Chondrocyte (in vitro differentiated cells): ENCODE data around the gene SBK1. TPM values are rescaled to one million over a fixed set of nuclear protein-coding genes. Genes with fewer than 3 reads are reported as not detected.

Source experiments
- DNase-seq: peaks from one replicate; pipeline ENCODE4 v3.0.0; 2021; ENCODE audit warnings: mixed read lengths, low spot score
- H3K27ac Mint-ChIP-seq: one replicate; pipeline ENCODE4 v1.8.0; 2021; ENCODE audit warnings: mild to moderate bottlenecking, moderate library complexity, mixed read lengths; ENCODE audit not compliant: unreplicated experiment
- H3K27me3 Mint-ChIP-seq: 2 replicates; pipeline ENCODE4 v1.8.0; 2021; ENCODE audit warnings: low read depth, mixed read lengths
- H3K36me3 Mint-ChIP-seq: 2 replicates; pipeline ENCODE4 v1.8.0; 2021; ENCODE audit warnings: low read depth, mixed read lengths
- H3K4me1 Mint-ChIP-seq: 2 replicates; pipeline ENCODE4 v1.8.0; 2021; ENCODE audit warnings: low read depth, mild to moderate bottlenecking, mixed read lengths
- H3K4me3 Mint-ChIP-seq: one replicate; pipeline ENCODE4 v1.8.0; 2021; ENCODE audit warnings: mild to moderate bottlenecking, moderate library complexity, mixed read lengths; ENCODE audit not compliant: unreplicated experiment
- H3K9me3 Mint-ChIP-seq: 2 replicates; pipeline ENCODE4 v1.8.0; 2021; ENCODE audit warnings: low read depth, mixed read lengths
- total RNA-seq: library from RNA; stranded (reverse); gene quantifications from 3 replicates; pipeline ENCODE4 v1.2.1, GENCODE V29; 2021
- TF ChIP-seq, protein P1 (sequence below): fragments of 200-600 bp; sonication (generic); IDR thresholded peaks from 2 replicates; pipeline ENCODE4 v1.5.0; 2021; ENCODE audit warnings: antibody characterized with exemption, mild to moderate bottlenecking, moderate library complexity

Gene SBK1
- total RNA-seq, 1 donor from 2014 or later: 1.5 TPM

DNA sequence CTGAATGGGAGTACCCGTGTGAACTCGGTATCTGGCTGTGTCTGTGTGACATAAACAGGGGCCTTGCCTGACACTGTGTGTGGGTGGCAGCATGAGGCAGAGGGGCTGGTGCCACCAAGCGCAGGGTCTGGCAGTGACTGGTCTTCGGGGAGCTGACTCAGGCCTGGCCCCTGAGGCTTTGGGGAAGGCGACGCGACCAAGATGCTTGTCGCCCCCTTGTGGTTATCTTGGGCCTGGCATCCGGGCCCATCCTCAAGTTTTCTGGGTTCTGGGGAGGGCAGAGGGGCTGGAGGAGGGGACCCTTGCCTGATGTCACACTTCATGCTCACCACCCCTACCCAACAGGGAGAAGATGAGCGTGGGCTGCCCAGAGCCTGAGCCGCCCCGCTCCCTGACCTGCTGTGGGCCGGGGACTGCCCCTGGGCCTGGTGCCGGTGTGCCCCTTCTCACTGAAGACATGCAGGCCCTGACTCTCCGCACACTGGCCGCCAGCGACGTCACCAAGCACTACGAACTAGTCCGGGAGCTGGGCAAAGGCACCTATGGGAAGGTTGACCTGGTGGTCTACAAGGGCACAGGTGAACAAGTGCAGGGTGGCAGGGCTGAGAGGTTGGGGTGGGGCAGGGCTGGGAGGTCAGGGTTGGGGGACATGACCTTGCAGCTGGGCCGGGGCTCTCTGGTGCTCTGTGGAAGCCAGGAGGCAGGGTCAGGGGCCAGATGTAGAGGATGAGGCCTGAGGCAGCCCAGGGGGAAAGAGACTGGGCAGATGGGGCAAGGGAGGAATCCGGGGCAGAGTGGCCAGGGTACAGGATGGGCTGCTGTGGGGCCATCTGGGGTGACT, 24.9 kb downstream of the SBK1 start:
- no peak overlapping the region for H3K27ac Mint-ChIP-seq

DNA sequence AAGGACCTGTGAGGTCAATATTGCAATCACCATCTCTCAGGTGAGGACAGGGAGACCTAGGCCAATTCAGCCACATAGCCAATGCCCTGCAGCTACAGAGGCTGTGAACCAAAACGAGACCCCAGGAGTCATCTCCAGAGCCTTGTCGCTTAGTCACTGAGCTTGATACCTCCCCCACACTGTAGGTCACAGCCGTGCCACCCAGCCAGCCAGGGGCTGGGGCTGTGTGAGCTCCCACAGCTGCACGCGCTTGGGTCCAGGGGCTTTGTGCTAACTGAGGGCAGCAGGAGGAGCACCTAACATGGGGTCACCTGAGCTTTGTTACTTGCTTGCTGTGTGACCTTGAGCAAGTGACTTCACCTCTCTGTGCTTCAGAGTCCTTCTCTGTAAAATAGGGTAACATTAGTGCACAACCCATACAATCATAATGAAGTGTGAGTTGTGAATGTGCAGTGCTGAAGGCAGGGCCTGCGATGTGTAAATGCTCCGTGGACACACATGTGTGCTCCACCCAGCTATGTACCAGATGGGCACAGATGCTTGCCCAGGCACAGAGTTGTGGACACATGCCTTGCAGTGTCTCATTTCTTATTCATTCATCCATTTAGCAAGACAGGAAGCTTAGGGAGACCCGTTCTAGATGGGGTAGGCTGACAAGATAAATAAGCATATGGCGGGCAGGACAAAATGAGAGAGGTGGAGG, 25.9 kb downstream of the SBK1 start:
- peaks cover 3% of the 10 kb centered on the region for H3K4me1 Mint-ChIP-seq
- no peaks in the 10 kb centered on the region for H3K9me3 Mint-ChIP-seq
- H3K27me3 Mint-ChIP-seq: peaks cover 3% of the 10 kb centered on the region
- H3K36me3 Mint-ChIP-seq: no peaks in the 10 kb centered on the region
- TF ChIP-seq, protein P1, sequence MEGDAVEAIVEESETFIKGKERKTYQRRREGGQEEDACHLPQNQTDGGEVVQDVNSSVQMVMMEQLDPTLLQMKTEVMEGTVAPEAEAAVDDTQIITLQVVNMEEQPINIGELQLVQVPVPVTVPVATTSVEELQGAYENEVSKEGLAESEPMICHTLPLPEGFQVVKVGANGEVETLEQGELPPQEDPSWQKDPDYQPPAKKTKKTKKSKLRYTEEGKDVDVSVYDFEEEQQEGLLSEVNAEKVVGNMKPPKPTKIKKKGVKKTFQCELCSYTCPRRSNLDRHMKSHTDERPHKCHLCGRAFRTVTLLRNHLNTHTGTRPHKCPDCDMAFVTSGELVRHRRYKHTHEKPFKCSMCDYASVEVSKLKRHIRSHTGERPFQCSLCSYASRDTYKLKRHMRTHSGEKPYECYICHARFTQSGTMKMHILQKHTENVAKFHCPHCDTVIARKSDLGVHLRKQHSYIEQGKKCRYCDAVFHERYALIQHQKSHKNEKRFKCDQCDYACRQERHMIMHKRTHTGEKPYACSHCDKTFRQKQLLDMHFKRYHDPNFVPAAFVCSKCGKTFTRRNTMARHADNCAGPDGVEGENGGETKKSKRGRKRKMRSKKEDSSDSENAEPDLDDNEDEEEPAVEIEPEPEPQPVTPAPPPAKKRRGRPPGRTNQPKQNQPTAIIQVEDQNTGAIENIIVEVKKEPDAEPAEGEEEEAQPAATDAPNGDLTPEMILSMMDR: no peak
- DNase-seq: peak; percentile 72
- H3K4me3 Mint-ChIP-seq: no peak overlapping the region
- no peak overlapping the region for H3K27ac Mint-ChIP-seq

More for the DNA sequence above, 24.9 kb downstream of the SBK1 start:
- no peak overlapping the region for H3K4me3 Mint-ChIP-seq
- DNase-seq: peak; percentile 89
- H3K36me3 Mint-ChIP-seq: no peaks in the 10 kb centered on the region
- no peaks in the 10 kb centered on the region for H3K9me3 Mint-ChIP-seq
- H3K4me1 Mint-ChIP-seq: peaks cover 3% of the 10 kb centered on the region
- TF ChIP-seq, protein P1: peak; percentile 93
- H3K27me3 Mint-ChIP-seq: peaks cover 3% of the 10 kb centered on the region

DNA sequence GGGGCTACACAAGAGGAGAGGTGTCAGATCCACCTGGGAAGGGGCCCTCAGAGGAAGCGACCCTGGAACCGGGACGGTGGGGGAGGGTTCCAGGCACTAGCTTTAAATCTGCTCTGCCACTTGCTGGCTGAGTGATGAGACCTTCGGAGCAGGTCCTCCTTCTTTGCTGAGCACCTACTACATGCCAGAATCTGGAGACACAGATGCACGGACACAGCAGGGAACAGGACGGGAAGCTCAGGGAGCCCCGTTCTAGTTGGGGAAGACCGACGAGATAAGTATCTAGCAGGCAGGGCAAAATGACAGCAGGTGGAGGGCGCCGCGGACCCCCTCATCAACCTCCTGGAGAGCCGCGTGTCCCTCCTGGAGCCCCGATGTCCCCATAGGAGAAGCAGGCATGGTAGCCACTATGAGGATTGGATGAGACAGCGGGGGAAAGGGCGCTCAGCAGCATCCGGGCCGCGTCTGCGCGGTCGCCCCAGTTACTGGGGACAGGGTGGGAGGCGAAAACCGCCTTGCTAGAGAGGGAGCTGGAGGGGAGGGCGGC, 27.2 kb downstream of the SBK1 start:
- no peak for DNase-seq
- Mint-ChIP-seq H3K36me3 (no peaks in the 10 kb centered on the region), H3K27me3 (peaks cover 3% of the 10 kb centered on the region), H3K27ac (no peak overlapping the region), H3K4me1 (peaks cover 3% of the 10 kb centered on the region), H3K9me3 (no peaks in the 10 kb centered on the region), H3K4me3 (no peak overlapping the region)
- TF ChIP-seq, protein P1: no peak

DNA sequence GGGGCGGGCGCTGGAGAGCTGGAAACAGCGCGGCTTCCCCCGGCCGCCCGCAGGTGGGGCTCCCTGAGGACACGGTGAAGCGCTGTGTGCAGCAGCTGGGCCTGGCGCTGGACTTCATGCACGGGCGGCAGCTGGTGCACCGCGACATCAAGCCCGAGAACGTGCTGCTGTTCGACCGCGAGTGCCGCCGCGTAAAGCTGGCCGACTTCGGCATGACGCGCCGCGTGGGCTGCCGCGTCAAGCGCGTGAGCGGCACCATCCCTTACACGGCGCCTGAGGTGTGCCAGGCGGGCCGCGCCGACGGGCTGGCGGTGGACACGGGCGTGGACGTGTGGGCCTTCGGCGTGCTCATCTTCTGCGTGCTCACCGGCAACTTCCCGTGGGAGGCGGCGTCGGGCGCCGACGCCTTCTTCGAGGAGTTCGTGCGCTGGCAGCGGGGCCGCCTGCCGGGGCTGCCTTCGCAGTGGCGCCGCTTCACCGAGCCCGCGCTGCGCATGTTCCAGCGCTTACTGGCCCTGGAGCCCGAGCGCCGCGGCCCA, 27.8 kb downstream of the SBK1 start:
- Mint-ChIP-seq H3K27ac (no peak overlapping the region), H3K4me3 (no peak overlapping the region), H3K9me3 (no peaks in the 10 kb centered on the region), H3K27me3 (peaks cover 2% of the 10 kb centered on the region), H3K4me1 (peaks cover 3% of the 10 kb centered on the region), H3K36me3 (no peaks in the 10 kb centered on the region)
- peak; percentile 90 for DNase-seq
- TF ChIP-seq, protein P1: no peak

DNA sequence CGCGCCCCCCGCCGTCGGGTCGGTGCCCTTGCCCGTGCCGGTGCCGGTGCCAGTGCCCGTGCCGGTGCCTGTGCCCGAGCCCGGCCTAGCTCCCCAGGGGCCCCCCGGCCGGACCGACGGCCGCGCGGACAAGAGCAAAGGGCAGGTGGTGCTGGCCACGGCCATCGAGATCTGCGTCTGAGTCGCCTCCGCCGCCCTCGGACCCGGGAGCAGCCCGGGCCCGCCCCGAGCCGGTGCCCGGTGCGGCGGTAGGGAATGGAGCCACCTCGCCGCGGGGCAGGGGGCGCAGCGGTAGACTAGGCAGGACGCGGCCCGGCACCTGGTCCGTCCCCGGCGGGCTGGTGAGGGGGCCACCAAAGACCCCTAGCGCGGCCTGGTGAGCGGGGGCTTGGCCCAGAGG, 28.4 kb downstream of the SBK1 start:
- peaks cover 3% of the 10 kb centered on the region for H3K4me1 Mint-ChIP-seq
- H3K9me3 Mint-ChIP-seq: no peaks in the 10 kb centered on the region
- H3K36me3 Mint-ChIP-seq: no peaks in the 10 kb centered on the region
- TF ChIP-seq, protein P1: no peak
- H3K4me3 Mint-ChIP-seq: no peak overlapping the region
- no peaks in the 10 kb centered on the region for H3K27me3 Mint-ChIP-seq
- H3K27ac Mint-ChIP-seq: no peak overlapping the region
- peak; percentile 84 for DNase-seq
